GM23248 (cell line): ENCODE measurements around the gene RFX8.

Source experiments
- EZH2 ChIP-seq: fragments of 200-600 bp; sonication (generic); IDR thresholded peaks from 2 replicates; pipeline ENCODE4 v1.6.1; 2018; ENCODE audit warnings: antibody characterized with exemption, mild to moderate bottlenecking; ENCODE audit not compliant: insufficient read depth, poor library complexity, severe bottlenecking
- EZH2phosphoT487 ChIP-seq: fragments of 200-600 bp; sonication (generic); IDR thresholded peaks from 2 replicates; pipeline ENCODE4 v1.6.1; 2018; ENCODE audit warnings: antibody characterized with exemption, moderate library complexity, mild to moderate bottlenecking, low read depth; ENCODE audit not compliant: insufficient read depth

GRCh38 chr2:101463421-101463820, 11.5 kb downstream of the RFX8 start:
- TF ChIP-seq EZH2 (no peak), EZH2phosphoT487 (no peak)
